Tibial nerve (tissue), 4 donors: ENCODE data around the gene CRNKL1. TPM values are rescaled to one million over a fixed set of nuclear protein-coding genes. Genes with fewer than 3 reads are reported as not detected.

ENCODE experiments used
- DNase-seq, 2 donors: peaks; one replicate each; pipeline ENCODE4 v3.0.0-alpha.2; 2019; ENCODE audit warnings: low spot score in 2 of 2
- H3K27ac ChIP-seq, 4 donors: fragments of 200-600 bp; sonication (generic) in 3 of 4; one replicate each; pipeline ENCODE4 v1.5.1; 2017 to 2019; ENCODE audit warnings: mild to moderate bottlenecking in 1 of 4
- H3K27me3 ChIP-seq, 2 donors: fragments of 200-600 bp; sonication (generic) in 1 of 2; one replicate each; pipeline versions ENCODE4 v1.5.1 to v1.6.0; 2017 to 2019
- H3K36me3 ChIP-seq, 3 donors: fragments of 200-600 bp; sonication (generic); one replicate each; pipeline ENCODE4 v1.5.1; 2018 to 2019
- H3K4me1 ChIP-seq, 4 donors: fragments of 200-600 bp; sonication (generic) in 3 of 4; one replicate each; pipeline ENCODE4 v1.5.1; 2017 to 2019
- H3K4me3 ChIP-seq, 4 donors: fragments of 200-600 bp; sonication (generic) in 3 of 4; one replicate each; pipeline ENCODE4 v1.5.1; 2017 to 2019; ENCODE audit warnings: mild to moderate bottlenecking in 1 of 4, moderate library complexity in 1 of 4
- H3K9me3 ChIP-seq, 4 donors: fragments of 200-600 bp; sonication (generic) in 3 of 4; one replicate each; pipeline ENCODE4 v1.5.1; 2017 to 2019
- CTCF ChIP-seq, 5 experiments: fragments of 200-600 bp in 3 of 5; fragments of 450-650 bp in 2 of 5; sonication (generic) in 3 of 5; IDR thresholded peaks; one replicate each; pipeline ENCODE4 v1.5.1; 2016 to 2019; ENCODE audit warnings: antibody characterized with exemption in 5 of 5, mild to moderate bottlenecking in 3 of 5, moderate library complexity in 2 of 5
- EP300 ChIP-seq, 2 donors: sonication (generic); formaldehyde crosslinking; IDR thresholded peaks; one replicate each; pipeline ENCODE4 v1.6.1; 2017; ENCODE audit warnings: antibody characterized with exemption in 2 of 2, mild to moderate bottlenecking in 1 of 2
- POLR2A ChIP-seq, 2 donors: fragments of 450-650 bp; IDR thresholded peaks; one replicate each; pipeline ENCODE4 v1.6.1; 2017; ENCODE audit warnings: antibody characterized with exemption in 2 of 2, mild to moderate bottlenecking in 2 of 2, moderate library complexity in 2 of 2
- WGBS, 2 donors: methylation state at CpG; one replicate each; pipeline ENCODE4 v1.1.5; 2018; 5-methylcytosine and 5-hydroxymethylcytosine counted together
- total RNA-seq, 4 donors: library from RNA; depleted of rRNA; stranded (reverse); fragments of >200 nt; gene quantifications; one replicate each; pipeline ENCODE4 v1.1.0, GENCODE V29; 2016

Gene CRNKL1
- total RNA-seq, 4 donors from 2014 or later: 25.5 to 37.9 (median 28.8) TPM

- peaks cover 2 to 94% (median 9%) of the 10 kb centered on the region in 3 donors for H3K36me3 ChIP-seq
- no peak for TF ChIP-seq POLR2A (IDR thresholded peaks at IDR 0.05)
- no peak for DNase-seq
- 80 to 85% methylated on average over 5 of the region's 5 CpGs for WGBS, 2 donors
- H3K4me1 ChIP-seq: peaks cover 0 to 9% (median 0%) of the 10 kb centered on the region in 4 donors
- no peak overlapping the region for H3K4me3 ChIP-seq
- H3K27ac ChIP-seq: no peak overlapping the region
- H3K9me3 ChIP-seq: no peaks in the 10 kb centered on the region
- no peaks in the 10 kb centered on the region for H3K27me3 ChIP-seq
Measured at GRCh38 chr20:20031790-20032189, 20.5 kb downstream of the CRNKL1 start.

DNA sequence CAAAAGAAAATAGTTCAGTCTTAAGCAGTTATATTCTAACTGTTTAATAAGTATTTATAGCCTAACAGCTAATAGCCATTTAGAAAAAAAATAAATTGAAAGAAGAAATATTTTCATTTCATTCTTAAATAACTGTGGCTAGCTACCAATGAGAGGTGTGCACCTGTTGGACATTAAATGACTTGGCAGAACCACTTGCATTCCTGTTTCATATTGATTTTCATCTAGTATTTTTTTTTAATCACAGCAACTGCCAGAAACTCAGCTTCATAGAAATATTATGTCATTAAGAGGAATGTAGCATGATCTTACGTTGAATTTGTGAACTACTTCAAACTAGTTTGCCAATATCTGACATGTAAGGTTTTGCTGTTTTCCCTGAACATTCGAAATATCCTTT is 25.0 kb downstream of the CRNKL1 start:
- WGBS, 2 donors: 74 to 83% methylated on average over 2 of the region's 2 CpGs
- Histone ChIP-seq H3K27ac (no peak overlapping the region), H3K36me3 (peaks cover 0 to 75% (median 2%) of the 10 kb centered on the region in 3 donors), H3K9me3 (no peaks in the 10 kb centered on the region), H3K4me3 (no peak overlapping the region), H3K27me3 (no peaks in the 10 kb centered on the region), H3K4me1 (peaks cover 0 to 10% (median 0%) of the 10 kb centered on the region in 4 donors)
- DNase-seq: no peak
- no peak for TF ChIP-seq POLR2A (IDR thresholded peaks at IDR 0.05)

GRCh38 chr20:20024942-20025341 is 27.3 kb downstream of the CRNKL1 start:
- no peak for DNase-seq
- Histone ChIP-seq H3K4me3 (no peak overlapping the region), H3K4me1 (peaks cover 0 to 33% (median 2%) of the 10 kb centered on the region in 4 donors), H3K36me3 (peaks cover 0 to 55% (median 0%) of the 10 kb centered on the region in 3 donors), H3K27me3 (no peaks in the 10 kb centered on the region), H3K27ac (no peak overlapping the region), H3K9me3 (no peaks in the 10 kb centered on the region)
- TF ChIP-seq EP300 (IDR thresholded peaks at IDR 0.05) (no peak), CTCF (IDR thresholded peaks at IDR 0.05) (no peak), POLR2A (IDR thresholded peaks at IDR 0.05) (no peak)

DNA sequence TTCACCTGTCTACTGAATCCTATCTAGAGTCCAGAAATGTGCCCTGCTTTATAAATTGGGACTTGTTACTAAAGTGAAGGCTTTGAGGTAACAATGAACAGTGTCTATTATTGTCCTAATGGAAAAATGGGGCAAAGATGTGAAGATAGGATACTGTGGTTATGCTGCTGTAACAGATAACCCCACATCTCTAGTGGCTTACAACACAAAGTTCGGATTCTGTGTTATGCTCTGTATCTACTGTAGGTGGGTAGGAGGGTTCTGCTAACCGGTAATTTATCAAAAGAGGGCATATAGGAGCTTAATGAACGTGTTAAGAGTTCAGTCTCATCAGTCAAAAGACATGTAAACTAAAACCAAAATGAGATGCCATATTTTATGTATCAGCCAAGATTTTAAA is 28.9 kb downstream of the CRNKL1 start:
- Histone ChIP-seq H3K36me3 (peaks cover 0 to 41% (median 0%) of the 10 kb centered on the region in 3 donors), H3K9me3 (no peaks in the 10 kb centered on the region), H3K4me1 (peaks cover 0 to 49% (median 13%) of the 10 kb centered on the region in 4 donors), H3K27me3 (no peaks in the 10 kb centered on the region), H3K4me3 (no peak overlapping the region), H3K27ac (no peak overlapping the region)
- no peak for TF ChIP-seq EP300 (IDR thresholded peaks at IDR 0.05)
- no peak for TF ChIP-seq POLR2A (IDR thresholded peaks at IDR 0.05)
- TF ChIP-seq CTCF (IDR thresholded peaks at IDR 0.05): no peak
- 92 to 94% methylated on average over 3 of the region's 3 CpGs for WGBS, 2 donors
- DNase-seq: no peak

DNA sequence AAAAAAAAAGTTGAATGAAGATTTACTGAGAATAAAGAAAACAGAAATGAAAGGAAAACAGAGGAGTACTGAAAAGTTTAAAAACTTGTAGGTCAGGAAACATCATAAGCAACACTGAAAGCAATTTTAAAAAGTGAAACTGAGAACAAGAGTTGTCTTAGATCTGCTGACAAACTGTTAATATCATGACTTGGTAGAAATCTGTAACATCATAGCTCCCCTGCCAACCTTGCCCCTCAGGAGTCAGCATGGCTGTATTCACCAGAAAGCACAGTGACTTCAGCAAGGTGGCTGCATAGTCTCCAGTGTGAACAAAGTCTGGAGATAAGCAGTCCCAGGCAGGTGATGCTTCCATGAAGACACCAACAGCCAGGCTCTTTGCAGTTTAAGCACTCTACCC is 29.8 kb downstream of the CRNKL1 start:
- peaks cover 0 to 32% (median 0%) of the 10 kb centered on the region in 3 donors for H3K36me3 ChIP-seq
- TF ChIP-seq POLR2A (IDR thresholded peaks at IDR 0.05): no peak
- no peak for TF ChIP-seq EP300 (IDR thresholded peaks at IDR 0.05)
- TF ChIP-seq CTCF (IDR thresholded peaks at IDR 0.05): no peak
- peaks cover 0 to 57% (median 20%) of the 10 kb centered on the region in 4 donors for H3K4me1 ChIP-seq
- no peak overlapping the region for H3K4me3 ChIP-seq
- no peak overlapping the region for H3K27ac ChIP-seq
- no peaks in the 10 kb centered on the region for H3K27me3 ChIP-seq
- no peaks in the 10 kb centered on the region for H3K9me3 ChIP-seq
- no peak for DNase-seq

GRCh38 chr20:20021835-20022234 is 30.4 kb downstream of the CRNKL1 start:
- Histone ChIP-seq H3K9me3 (no peaks in the 10 kb centered on the region), H3K27me3 (no peaks in the 10 kb centered on the region), H3K36me3 (peaks cover 0 to 25% (median 0%) of the 10 kb centered on the region in 3 donors), H3K27ac (no peak overlapping the region), H3K4me1 (peaks cover 0 to 51% (median 20%) of the 10 kb centered on the region in 4 donors), H3K4me3 (no peak overlapping the region)
- no peak for DNase-seq
- WGBS, 2 donors: 56 to 60% methylated on average over 7 of the region's 7 CpGs
- no peak for TF ChIP-seq POLR2A (IDR thresholded peaks at IDR 0.05)

DNA sequence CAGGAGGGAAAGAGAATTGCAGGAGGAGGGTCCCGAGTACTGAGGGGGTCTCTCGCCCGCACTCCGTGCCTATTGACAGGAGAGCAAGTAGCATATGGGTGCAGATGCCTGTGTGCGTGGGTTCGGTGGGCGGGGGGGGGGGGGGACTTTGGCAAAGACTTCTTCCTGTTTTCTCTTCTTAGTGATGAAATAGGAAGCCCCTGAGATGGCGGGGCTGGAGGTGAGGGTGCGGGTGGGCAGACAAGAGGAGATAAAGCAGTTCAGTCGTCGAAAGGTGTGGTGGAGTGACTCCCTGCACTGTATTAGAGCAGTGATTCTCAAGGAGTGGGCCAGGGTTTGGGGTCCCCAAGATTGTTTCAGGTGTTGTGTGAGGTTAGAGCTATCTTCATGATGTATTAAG is 31.4 kb downstream of the CRNKL1 start:
- 77 to 88% methylated on average over 11 of the region's 11 CpGs for WGBS, 2 donors
- Histone ChIP-seq H3K9me3 (no peaks in the 10 kb centered on the region), H3K36me3 (peaks cover 0 to 17% (median 0%) of the 10 kb centered on the region in 3 donors), H3K4me1 (peaks cover 0 to 55% (median 20%) of the 10 kb centered on the region in 4 donors), H3K27ac (no peak overlapping the region), H3K27me3 (no peaks in the 10 kb centered on the region), H3K4me3 (no peak overlapping the region)
- no peak for DNase-seq
- TF ChIP-seq POLR2A (IDR thresholded peaks at IDR 0.05) (no peak), CTCF (IDR thresholded peaks at IDR 0.05) (no peak), EP300 (IDR thresholded peaks at IDR 0.05) (no peak)
